Hepatic stellate cell (primary cell): Measurements from ENCODE around the gene GABRE.

Experiments
- DNase-seq: peaks from one replicate; pipeline ENCODE4 v3.0.0; 2011; ENCODE audit warnings: low spot score

Gene GABRE

GRCh38 chrX:151974336-151975227, at the start of gene GABRE:
Gene GABRE, minus strand, starts transcription at chrX:151974676. Its CDS starts 51 bp downstream, at chrX:151974625.
- peak; percentile 24 for DNase-seq

GRCh38 chrX:152020888-152021287, 46.4 kb upstream of the GABRE start:
- no peak for DNase-seq

- no peak for DNase-seq
These were observed 25.3 kb upstream of the GABRE start for GRCh38 chrX:151999813-152000212.

- DNase-seq, result no peak
These were observed 23.1 kb upstream of the GABRE start for GRCh38 chrX:151997539-151997938.

- DNase-seq, result no peak
These were observed 21.9 kb upstream of the GABRE start for GRCh38 chrX:151996347-151996746.

- no peak for DNase-seq
These were observed 20.0 kb upstream of the GABRE start for GRCh38 chrX:151994476-151994875.

- DNase-seq, result no peak
These were observed 14.3 kb upstream of the GABRE start for GRCh38 chrX:151988706-151989299.

GRCh38 chrX:151987108-151987507, 12.6 kb upstream of the GABRE start:
- no peak for DNase-seq

- DNase-seq, result no peak
These were observed 11.5 kb upstream of the GABRE start for GRCh38 chrX:151985955-151986354.

- DNase-seq, result no peak
These were observed 11.1 kb upstream of the GABRE start for GRCh38 chrX:151985531-151985930.

GRCh38 chrX:151984902-151985301, 10.4 kb upstream of the GABRE start:
- DNase-seq, result no peak

- no peak for DNase-seq
These were observed 9.9 kb upstream of the GABRE start for GRCh38 chrX:151984328-151984727.

GRCh38 chrX:151983186-151983585, 8.7 kb upstream of the GABRE start:
- DNase-seq, result no peak

- peak; percentile 27 for DNase-seq
These were observed 7.7 kb upstream of the GABRE start for GRCh38 chrX:151982222-151982621.

- no peak for DNase-seq
These were observed 6.7 kb upstream of the GABRE start for GRCh38 chrX:151981129-151981528.

GRCh38 chrX:151977923-151978322, 3.4 kb upstream of the GABRE start:
- DNase-seq, result no peak

GRCh38 chrX:151977009-151977408, 2.5 kb upstream of the GABRE start:
- DNase-seq, result no peak

- DNase-seq, result no peak
These were observed 1.3 kb upstream of the GABRE start for GRCh38 chrX:151975736-151976275.

- DNase-seq, result no peak
These were observed 735 bp upstream of the GABRE start for GRCh38 chrX:151975228-151975593.

- DNase-seq, result no peak
These were observed 583 bp downstream of the GABRE start for GRCh38 chrX:151973851-151974335.

- DNase-seq, result no peak
These were observed 1.3 kb downstream of the GABRE start for GRCh38 chrX:151973060-151973661.

GRCh38 chrX:151970661-151971060, 3.8 kb downstream of the GABRE start:
- DNase-seq, result peak; percentile 70

- no peak for DNase-seq
These were observed 4.4 kb downstream of the GABRE start for GRCh38 chrX:151970027-151970426.
